ENCODE data around the gene APBB2. TPM values are rescaled to one million over a fixed set of nuclear protein-coding genes. Genes with fewer than 3 reads are reported as not detected.

Gene APBB2
- total and polyA plus RNA-seq, 2 of the 8 experiments (the other 6 are each of a cell fraction or from before 2014, with no cell fraction given), result 58.7 to 59.4 TPM

- H3K9me3 ChIP-seq (ENCODE audit: insufficient read depth in 2 of 2, low read depth in 1 of 2, low read length in 1 of 2), result no peaks in the 10 kb centered on the region
- no peak overlapping the region for H2AFZ ChIP-seq (ENCODE audit: low read length)
- H3K27ac ChIP-seq (ENCODE audit: low read depth, low read length), result no peak overlapping the region
- no peak overlapping the region for H2BK120ac ChIP-seq (replicated peaks; ENCODE audit: low read depth, low read length)
- no peak overlapping the region for H4K8ac ChIP-seq (ENCODE audit: extremely low read depth, insufficient read depth, low read length)
- H2BK5ac ChIP-seq (ENCODE audit: low read depth, low read length), result no peak overlapping the region
- H3K27me3 ChIP-seq (replicated peaks in 1 of 4; ENCODE audit: control insufficient read depth in 3 of 4, extremely low read depth in 1 of 4, insufficient read depth in 3 of 4, low read length in 3 of 4), result no peaks in the 10 kb centered on the region
- peaks cover 0 to 3% (median 1%) of the 10 kb centered on the region in 4 experiments; a peak in 4 of 7 replicates for H3K4me1 ChIP-seq (replicated peaks in 1 of 4; ENCODE audit: control insufficient read depth in 3 of 4, insufficient read depth in 4 of 4, low read length in 3 of 4)
- H3K36me3 ChIP-seq (ENCODE audit: control insufficient read depth in 2 of 4, insufficient read depth in 4 of 4, low read length in 3 of 4), result no peaks in the 10 kb centered on the region
- no peak overlapping the region for H4K5ac ChIP-seq (ENCODE audit: insufficient read length, low read depth, low read length)
- TF ChIP-seq RAD21 (IDR thresholded peaks at IDR 0.05 in 1 of 2, conservative IDR thresholded peaks at IDR 0.05 in 1 of 2; ENCODE audit: low read depth in 2 of 2, low read length in 2 of 2) (no peak), MAFK (IDR thresholded peaks at IDR 0.05; ENCODE audit: low read depth, low read length) (no peak), RBBP5 (IDR thresholded peaks at IDR 0.05; ENCODE audit: borderline replicate concordance, low read depth, low read length) (no peak), SIRT6 (IDR thresholded peaks at IDR 0.05; ENCODE audit: low read length) (no peak), ATF2 (IDR thresholded peaks at IDR 0.05; ENCODE audit: low read length) (no peak), EZH2 (IDR thresholded peaks at IDR 0.05; ENCODE audit: low read depth, low read length, severe bottlenecking) (no peak), NRF1 (IDR thresholded peaks at IDR 0.05; ENCODE audit: low read depth, low read length) (no peak), TBP (IDR thresholded peaks at IDR 0.05; ENCODE audit: low read depth, low read length) (no peak)
- ChIA-PET CTCF (ENCODE audit: partially characterized antibody) (interaction anchor here (0.6 to 2.9 kb wide), 6 partner anchors 8 to 305 kb away, joined by 3 to 10 read pairs (median 3); partner anchors contain the start of gene APBB2), POLR2A (ENCODE audit: partially characterized antibody) (interaction anchor here (6.2 kb wide), 1 partner anchor 36 kb away, joined by 54 read pairs; the partner anchor contains the start of gene UCHL1)
- H3K4me2 ChIP-seq (ENCODE audit: insufficient read depth in 1 of 2, low read depth in 2 of 2, low read length in 2 of 2), result peak overlapping the region in 1 of 2 experiments; percentile 4; a peak in 1 of 4 replicates
- H3K79me1 ChIP-seq (ENCODE audit: low read depth, low read length), result no peaks in the 10 kb centered on the region
- no peak overlapping the region for H3K14ac ChIP-seq (ENCODE audit: insufficient read length)
- FAIRE-seq (no peak), DNase-seq (ENCODE audit: low read depth in 1 of 2, low spot score in 2 of 2) (peak in 1 of 2 experiments; percentile 2)
- WGBS, 2 experiments (ENCODE audit: extremely low coverage in 1 of 2, insufficient coverage in 1 of 2, insufficient read length in 1 of 2, insufficient replicate concordance in 2 of 2, low coverage in 1 of 2, low lambda C conversion rate in 2 of 2, missing lambda C conversion rate in 1 of 2), result 89% methylated on average over 4 of the region's 4 CpGs; no CpG with 5 or more reads in 1 of the 2 experiments
- H2BK12ac ChIP-seq (ENCODE audit: low read depth, low read length), result no peak overlapping the region
- H4K91ac ChIP-seq (replicated peaks; ENCODE audit: insufficient read length, low read length), result no peak overlapping the region
- H2AK5ac ChIP-seq (ENCODE audit: low read depth, low read length), result no peak overlapping the region
- no peak overlapping the region for H3K23ac ChIP-seq (ENCODE audit: insufficient read length)
- no peaks in the 10 kb centered on the region for H3K23me2 ChIP-seq (ENCODE audit: low read depth, low read length)
- H2BK15ac ChIP-seq (ENCODE audit: low read length), result no peak overlapping the region
- no peaks in the 10 kb centered on the region for H3K79me2 ChIP-seq (ENCODE audit: control insufficient read depth in 1 of 2, insufficient read depth in 2 of 2, low read length in 2 of 2)
- H3K4me3 ChIP-seq (ENCODE audit: extremely low read depth in 1 of 4, insufficient read depth in 2 of 4, low read depth in 3 of 4, low read length in 4 of 4), result no peak overlapping the region
- H3K4ac ChIP-seq (replicated peaks; ENCODE audit: insufficient read length, low read depth, low read length), result no peak overlapping the region
- H2BK20ac ChIP-seq (ENCODE audit: low read length), result no peak overlapping the region
- no peak overlapping the region for H3K18ac ChIP-seq (ENCODE audit: extremely low read depth, low read length)
- no peak overlapping the region for H3K9ac ChIP-seq (replicated peaks in 1 of 4; ENCODE audit: extremely low read depth in 1 of 4, low read depth in 3 of 4, low read length in 3 of 4)
- H3K56ac ChIP-seq (replicated peaks; ENCODE audit: insufficient read length, low read depth, low read length), result no peak overlapping the region
- H4K20me1 ChIP-seq (replicated peaks in 1 of 2; ENCODE audit: control insufficient read depth in 1 of 2, insufficient read depth in 2 of 2, low read length in 2 of 2), result no peaks in the 10 kb centered on the region
Measured at GRCh38 chr4:41221850-41222645, 7.7 kb upstream of the APBB2 start.

Data from H1 (cell line).